GM12878 (cell line): ENCODE data around the gene STX12. TPM values are rescaled to one million over a fixed set of nuclear protein-coding genes. Genes with fewer than 3 reads are reported as not detected.
A peak's percentile ranks its signal among the peaks of the same experiment; 100 is the strongest.
"Not testable (repeated sequence)": the region's sequence is repeated elsewhere in the genome, so short reads cannot be mapped to it uniquely, and the experiment has no call there.

Experiments
- ATAC-seq: fragments of 200-7000 bp; cut with Tn5 transposase; 3 replicates; pipeline ENCODE4 v1.9.1; 2020; ENCODE audit warnings: mild to moderate bottlenecking, moderate library complexity
- BruUV-seq: library from RNA; stranded (reverse); fragments of 400-500 nt; replicated peaks from 2 replicates; lab custom pipeline; 2021; lab: Mats Ljungman, UMichigan
- CTCF ChIA-PET: fragments of 300-600 bp; sonication (Branson Sonifier 250); formaldehyde crosslinking; extraction: SDS; loops from one replicate; lab custom pipeline; 2021; ENCODE audit warnings: inconsistent platforms; lab: Yijun Ruan, JAX
- POLR2A ChIA-PET: fragments of 350-600 bp; formaldehyde crosslinking; extraction: SDS; loops from one replicate; lab custom pipeline; 2021; ENCODE audit warnings: inconsistent platforms; lab: Charles Lee
- RAD21 ChIA-PET: fragments of 300-600 bp; sonication (Branson Sonifier 250); formaldehyde crosslinking; loops from one replicate; lab custom pipeline; 2023; ENCODE audit warnings: antibody characterized with exemption; ENCODE audit not compliant: unreplicated experiment; lab: Charles Lee
- SMC1A ChIA-PET: fragments of 300-600 bp; sonication (Branson Sonifier 250); formaldehyde crosslinking; loops from one replicate; lab custom pipeline; 2023; ENCODE audit not compliant: unreplicated experiment, uncharacterized antibody; lab: Charles Lee
- DNase-seq: peaks from one replicate; pipeline ENCODE4 v3.0.0-alpha.2; 2011; ENCODE audit warnings: low read depth, low spot score
- FAIRE-seq: peaks from 3 replicates; lab custom pipeline; 2011; peaks lifted over from hg19 to GRCh38; lab: Jason Lieb, UNC
- H2AFZ ChIP-seq: 2 replicates; pipeline ENCODE4 v1.6.0; 2011; ENCODE audit warnings: low read depth, low read length, control low read depth; ENCODE audit not compliant: control insufficient read depth
- H3K27ac ChIP-seq: 2 replicates; pipeline ENCODE4 v1.5.1; 2011; ENCODE audit warnings: control low read depth; ENCODE audit not compliant: control insufficient read depth, insufficient read depth
- H3K27me3 ChIP-seq, 2 experiments: replicated peaks in 1 of 2; 2 replicates each; pipeline versions ENCODE4 v1.6.0 to v1.6.1; 2011; ENCODE audit warnings: low read length in 1 of 2; ENCODE audit not compliant: control insufficient read depth in 2 of 2, insufficient read depth in 2 of 2
- H3K36me3 ChIP-seq, 2 experiments: 2 replicates each; pipeline ENCODE4 v1.5.1; 2011; ENCODE audit warnings: low read length in 1 of 2; ENCODE audit not compliant: control insufficient read depth in 2 of 2, insufficient read depth in 2 of 2
- H3K4me1 ChIP-seq: 2 replicates; pipeline ENCODE4 v1.6.1; 2011; ENCODE audit warnings: mild to moderate bottlenecking, low read length, moderate library complexity, mixed read lengths; ENCODE audit not compliant: control insufficient read depth, insufficient read depth
- H3K4me2 ChIP-seq: 2 replicates; pipeline ENCODE4 v1.6.0; 2011; ENCODE audit warnings: control low read depth; ENCODE audit not compliant: control insufficient read depth, insufficient read depth
- H3K4me3 ChIP-seq: fragments of 200-600 bp; sonication (generic); 2 replicates; pipeline ENCODE4 v1.5.1; 2016
- H3K79me2 ChIP-seq: 2 replicates; pipeline ENCODE4 v1.6.0; 2011; ENCODE audit warnings: low read length; ENCODE audit not compliant: control insufficient read depth, insufficient read depth
- H3K9ac ChIP-seq: 2 replicates; pipeline ENCODE4 v1.8.0; 2011; ENCODE audit warnings: low read length, control low read depth, mixed read lengths; ENCODE audit not compliant: control insufficient read depth, insufficient read depth
- H3K9me3 ChIP-seq: replicated peaks from 3 replicates; pipeline ENCODE4 v1.5.1; 2011; ENCODE audit warnings: mild to moderate bottlenecking, low read length; ENCODE audit not compliant: control insufficient read depth, insufficient read depth
- H4K20me1 ChIP-seq: 2 replicates; pipeline ENCODE4 v1.6.0; 2011; ENCODE audit not compliant: control insufficient read depth, insufficient read depth
- ASH2L ChIP-seq: fragments of 300-600, 200-600 bp; sonication (generic); IDR thresholded peaks from 2 replicates; pipeline ENCODE4 v1.6.1; 2017; ENCODE audit warnings: low read depth, mild to moderate bottlenecking, borderline replicate concordance
- BCL11A ChIP-seq: IDR thresholded peaks from 2 replicates; pipeline ENCODE4 v1.6.1; 2011; ENCODE audit warnings: low read depth, low read length
- CHD2 ChIP-seq: IDR thresholded peaks from 2 replicates; pipeline ENCODE4 v1.6.1; 2011; ENCODE audit warnings: low read depth, low read length, improper control_type of control experiment, borderline replicate concordance
- ESRRA ChIP-seq: IDR thresholded peaks from 2 replicates; pipeline ENCODE4 v1.6.1; 2012; ENCODE audit warnings: mild to moderate bottlenecking, low read length, improper control_type of control experiment
- ETV6 ChIP-seq, 2 experiments: fragments of 450-650 bp in 1 of 2; IDR thresholded peaks in 1 of 2; conservative IDR thresholded peaks in 1 of 2; 2 replicates each; pipeline ENCODE4 v1.6.1; 2014; ENCODE audit warnings: antibody characterized with exemption in 1 of 2, borderline replicate concordance in 1 of 2, low read depth in 1 of 2, mild to moderate bottlenecking in 1 of 2, moderate library complexity in 1 of 2
- PAX5 ChIP-seq: IDR thresholded peaks from 2 replicates; pipeline ENCODE4 v1.6.1; 2011; ENCODE audit warnings: low read depth, low read length, borderline replicate concordance
- RB1 ChIP-seq: fragments of 450-650 bp; formaldehyde crosslinking; IDR thresholded peaks from 2 replicates; pipeline ENCODE4 v1.6.1; 2017; ENCODE audit warnings: mild to moderate bottlenecking, borderline replicate concordance
- SREBF1 ChIP-seq: IDR thresholded peaks from 2 replicates; pipeline ENCODE4 v1.6.1; 2012; ENCODE audit warnings: mild to moderate bottlenecking, low read length
- ZNF622 ChIP-seq: fragments of 450-650 bp; IDR thresholded peaks from 2 replicates; pipeline ENCODE4 v1.6.1; 2017; ENCODE audit warnings: mild to moderate bottlenecking, inconsistent platforms
- WGBS: methylation state at CpG from one replicate; pipeline ENCODE4 v1.1.6; 2016; ENCODE audit warnings: low lambda C conversion rate; ENCODE audit not compliant: insufficient replicate concordance, insufficient coverage; ENCODE audit errors: missing lambda C conversion rate; 5-methylcytosine and 5-hydroxymethylcytosine counted together
- in situ Hi-C: fragments of 300-500 bp; cut with MboI; formaldehyde crosslinking; loops from 9 replicates; pipeline ENCODE4 v1.14.3; 2018; ENCODE audit warnings: mixed read lengths
- intact Hi-C: fragments of 100-400 bp; cut with micrococcal nuclease; formaldehyde crosslinking; loops from one replicate; pipeline ENCODE4 v1.14.2; 2022; ENCODE audit not compliant: unreplicated experiment
- polyA plus RNA-seq, 11 experiments: library from polyadenylated mRNA; depleted of rRNA in 4 of 11; unstranded in 6 of 11; stranded (reverse) in 5 of 11; fragments of >200 nt; fragmentation: Nextera tagmentation in 4 of 11; fragmentation: Illumina TruSeq in 1 of 11; extraction: Ambion mirVana in 4 of 11; extraction: Trizol in 1 of 11; gene quantifications; 1 replicate in 1 of 11; 2 replicates in 10 of 11; pipeline versions ENCODE4 v1.2.1 to v1.2.3, GENCODE V29; 2011 to 2016; ENCODE audit warnings: inconsistent platforms in 2 of 11, missing spikeins in 2 of 11, low read depth in 1 of 11
- total RNA-seq, 4 experiments: library from RNA; depleted of rRNA in 3 of 4; stranded (reverse); fragments of >200 nt in 3 of 4; fragmentation: Illumina TruSeq in 1 of 4; extraction: Trizol in 1 of 4; gene quantifications; 2 replicates each; pipeline versions ENCODE4 v1.2.1 to v1.2.3, GENCODE V29; 2013 to 2021
- TF ChIP-seq, protein P1 (sequence below): IDR thresholded peaks from 2 replicates; pipeline ENCODE4 v1.6.1; 2011; ENCODE audit warnings: low read depth, mild to moderate bottlenecking, low read length, moderate library complexity, borderline replicate concordance; ENCODE audit errors: extremely low read depth
- TF ChIP-seq, protein P2 (sequence below): fragments of 450-650 bp; formaldehyde crosslinking; IDR thresholded peaks from 2 replicates; pipeline ENCODE4 v1.4.0; 2022; ENCODE audit warnings: mild to moderate bottlenecking, moderate library complexity

STX12 gene
- total and polyA plus RNA-seq, 10 of the 15 experiments (the other 5 are each of a cell fraction or from before 2014, with no cell fraction given): 20.2 to 35.0 (median 28.1) TPM

DNA sequence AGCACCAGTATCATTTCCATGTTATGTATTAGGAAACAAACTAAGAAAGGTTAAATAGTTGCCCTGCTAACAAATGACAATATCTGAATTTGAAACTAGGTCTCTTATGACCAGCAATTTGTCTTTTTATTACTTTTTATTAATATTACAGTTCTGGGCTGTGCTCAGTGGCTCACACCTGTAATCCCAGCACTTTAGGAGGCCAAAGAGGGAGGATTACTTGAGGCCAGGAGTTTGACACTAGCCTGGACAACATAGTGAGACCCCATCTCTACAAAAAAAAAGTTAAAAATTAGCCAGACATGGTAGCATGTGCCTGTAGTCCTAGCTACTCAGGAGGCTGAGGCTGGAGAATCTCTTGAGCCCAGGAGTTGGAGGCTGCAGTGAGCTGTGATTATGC is 3.3 kb downstream of the STX12 start:
- intact Hi-C loops: loop anchor here (10.0 kb wide), 1 partner anchor 469 kb away; no protein-coding TSS in a partner anchor
- H3K27me3 ChIP-seq, ATAC-seq, FAIRE-seq, DNase-seq, H3K4me1 ChIP-seq, H3K27ac ChIP-seq, BruUV-seq, H2AFZ ChIP-seq, H3K4me3 ChIP-seq, in situ Hi-C loops, H4K20me1 ChIP-seq, H3K36me3 ChIP-seq, H3K9ac ChIP-seq, H3K9me3 ChIP-seq: not testable (repeated sequence)
- Histone ChIP-seq H3K79me2 (peaks cover 64% of the 10 kb centered on the region), H3K4me2 (peak overlapping the region; percentile 76)
- ChIA-PET SMC1A (interaction anchor here (0.7 to 2.3 kb wide), 6 partner anchors 10 to 358 kb away, joined by 3 to 21 read pairs (median 4); partner anchors contain the start of gene IFI6), POLR2A (interaction anchor here (1.0 kb wide), 2 partner anchors 13 to 106 kb away, joined by 3 to 5 read pairs; no protein-coding TSS in a partner anchor), RAD21 (interaction anchor here (0.6 to 1.0 kb wide), 4 partner anchors 8 to 1253 kb away, joined by 3 to 4 read pairs (median 3); no protein-coding TSS in a partner anchor), CTCF (interaction anchor here (1.0 to 5.3 kb wide), 6 partner anchors 9 to 168 kb away, joined by 3 to 33 read pairs (median 4); partner anchors contain the start of gene IFI6)

DNA sequence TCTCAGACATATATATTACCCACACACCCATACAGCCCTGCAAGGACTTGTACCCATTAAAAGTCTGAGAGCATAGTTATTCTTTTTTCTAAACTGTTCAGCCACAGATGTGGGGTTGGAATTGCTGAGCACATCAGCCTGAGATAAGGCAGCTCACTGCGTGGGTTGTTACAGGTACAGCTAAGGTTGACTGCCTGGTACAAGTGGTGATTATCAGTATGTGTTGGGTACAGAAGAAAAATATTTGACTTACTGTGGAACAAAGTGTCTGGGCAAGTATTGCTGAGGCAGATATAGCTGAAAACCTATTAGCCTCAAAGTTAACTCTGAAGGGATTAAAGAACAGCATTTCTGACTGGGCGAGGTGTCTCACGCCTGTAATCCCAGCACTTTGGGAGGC is 5.0 kb downstream of the STX12 start:
- RAD21 ChIA-PET: no interaction called here
- 95% methylated on average over 3 of the region's 3 CpGs for WGBS
- POLR2A ChIA-PET: interaction anchor here (0.7 to 0.8 kb wide), 2 partner anchors 106 to 115 kb away, joined by 3 read pairs; partner anchors contain the start of gene IFI6
- no peak overlapping the region for H3K27ac ChIP-seq
- CTCF ChIA-PET: interaction anchor here (0.6 to 1.1 kb wide), 2 partner anchors 171 to 203 kb away, joined by 3 read pairs; no protein-coding TSS in a partner anchor
- intact Hi-C loops: loop anchor here (10.0 kb wide), 1 partner anchor 467 kb away; no protein-coding TSS in a partner anchor
- DNase-seq (no peak), ATAC-seq (no peak), FAIRE-seq (no peak)
- H3K4me1 ChIP-seq: peaks cover 6% of the 10 kb centered on the region
- no peak overlapping the region for H3K9ac ChIP-seq
- in situ Hi-C loops: no loop called here
- H3K4me3 ChIP-seq: no peak overlapping the region
- peaks cover 8% of the 10 kb centered on the region; the same call in 1 of the 2 replicates for H4K20me1 ChIP-seq
- no peaks in the 10 kb centered on the region for H3K9me3 ChIP-seq
- H3K36me3 ChIP-seq: peaks cover 0 to 8% of the 10 kb centered on the region in 2 experiments; a peak in 2 of 4 replicates
- BruUV-seq: no TSS peak
- SMC1A ChIA-PET: interaction anchor here (1.0 to 1.2 kb wide), 2 partner anchors 53 to 108 kb away, joined by 3 to 4 read pairs; partner anchors contain the start of gene FAM76A
- no peak overlapping the region for H2AFZ ChIP-seq
- peaks cover 76% of the 10 kb centered on the region for H3K79me2 ChIP-seq
- no peaks in the 10 kb centered on the region for H3K27me3 ChIP-seq
- no peak overlapping the region for H3K4me2 ChIP-seq
- TF ChIP-seq, protein P1, sequence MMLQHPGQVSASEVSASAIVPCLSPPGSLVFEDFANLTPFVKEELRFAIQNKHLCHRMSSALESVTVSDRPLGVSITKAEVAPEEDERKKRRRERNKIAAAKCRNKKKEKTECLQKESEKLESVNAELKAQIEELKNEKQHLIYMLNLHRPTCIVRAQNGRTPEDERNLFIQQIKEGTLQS: no peak
- TF ChIP-seq, protein P2, sequence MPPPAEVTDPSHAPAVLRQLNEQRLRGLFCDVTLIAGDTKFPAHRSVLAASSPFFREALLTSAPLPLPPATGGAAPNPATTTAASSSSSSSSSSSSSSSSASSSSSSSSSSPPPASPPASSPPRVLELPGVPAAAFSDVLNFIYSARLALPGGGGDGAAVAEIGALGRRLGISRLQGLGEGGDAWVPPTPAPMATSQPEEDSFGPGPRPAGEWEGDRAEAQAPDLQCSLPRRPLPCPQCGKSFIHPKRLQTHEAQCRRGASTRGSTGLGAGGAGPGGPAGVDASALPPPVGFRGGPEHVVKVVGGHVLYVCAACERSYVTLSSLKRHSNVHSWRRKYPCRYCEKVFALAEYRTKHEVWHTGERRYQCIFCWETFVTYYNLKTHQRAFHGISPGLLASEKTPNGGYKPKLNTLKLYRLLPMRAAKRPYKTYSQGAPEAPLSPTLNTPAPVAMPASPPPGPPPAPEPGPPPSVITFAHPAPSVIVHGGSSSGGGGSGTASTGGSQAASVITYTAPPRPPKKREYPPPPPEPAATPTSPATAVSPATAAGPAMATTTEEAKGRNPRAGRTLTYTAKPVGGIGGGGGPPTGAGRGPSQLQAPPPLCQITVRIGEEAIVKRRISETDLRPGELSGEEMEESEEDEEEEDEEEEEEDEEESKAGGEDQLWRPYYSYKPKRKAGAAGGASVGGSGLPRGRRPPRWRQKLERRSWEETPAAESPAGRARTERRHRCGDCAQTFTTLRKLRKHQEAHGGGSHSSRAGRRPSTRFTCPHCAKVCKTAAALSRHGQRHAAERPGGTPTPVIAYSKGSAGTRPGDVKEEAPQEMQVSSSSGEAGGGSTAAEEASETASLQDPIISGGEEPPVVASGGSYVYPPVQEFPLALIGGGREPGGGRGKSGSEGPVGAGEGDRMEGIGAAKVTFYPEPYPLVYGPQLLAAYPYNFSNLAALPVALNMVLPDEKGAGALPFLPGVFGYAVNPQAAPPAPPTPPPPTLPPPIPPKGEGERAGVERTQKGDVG (CRISPR knock-in tag): no peak
- TF ChIP-seq RB1: no peak
- no peak for TF ChIP-seq ETV6 (conservative IDR thresholded peaks at IDR 0.05 in 1 of 2, IDR thresholded peaks at IDR 0.05 in 1 of 2; ENCODE audit: borderline replicate concordance in 1 of 2, low read depth in 1 of 2)
- TF ChIP-seq BCL11A: no peak
- TF ChIP-seq ZNF622: no peak
- TF ChIP-seq ASH2L: no peak
- TF ChIP-seq SREBF1: no peak
- no peak for TF ChIP-seq PAX5
- no peak for TF ChIP-seq CHD2
- no peak for TF ChIP-seq ESRRA
